GM18519 (cell line): ENCODE data around the gene HACD2.
"Not testable (repeated sequence)": the region's sequence is repeated elsewhere in the genome, so short reads cannot be mapped to it uniquely, and the experiment has no call there.

ENCODE experiments used
- ATAC-seq: cut with Tn5 transposase; IDR thresholded peaks from one replicate; pipeline ENCODE4 v1.9.1; 2021; ENCODE audit warnings: mild to moderate bottlenecking, moderate library complexity; ENCODE audit not compliant: unreplicated experiment, low FRiP score

The HACD2 gene

DNA sequence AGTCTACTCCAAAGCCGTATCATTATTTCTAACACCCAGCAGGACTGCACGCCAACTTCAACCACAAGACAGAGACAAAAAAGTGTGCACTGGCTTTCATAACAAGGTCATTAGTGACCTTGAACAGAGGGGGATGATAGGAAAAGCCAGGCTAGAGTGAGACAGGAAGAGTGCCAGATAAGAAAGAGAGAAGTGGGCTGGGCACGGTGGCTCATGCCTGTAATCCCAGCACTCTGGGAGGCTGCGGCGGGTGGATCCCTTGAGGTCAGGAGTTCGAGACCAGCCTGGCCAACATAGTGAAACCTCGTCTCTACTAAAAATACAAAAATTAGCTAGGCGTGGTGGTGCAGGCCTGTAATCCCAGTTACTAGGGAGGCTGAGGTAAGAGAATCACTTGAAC lies 97.8 kb downstream of the HACD2 start:
- not testable (repeated sequence) for ATAC-seq

DNA sequence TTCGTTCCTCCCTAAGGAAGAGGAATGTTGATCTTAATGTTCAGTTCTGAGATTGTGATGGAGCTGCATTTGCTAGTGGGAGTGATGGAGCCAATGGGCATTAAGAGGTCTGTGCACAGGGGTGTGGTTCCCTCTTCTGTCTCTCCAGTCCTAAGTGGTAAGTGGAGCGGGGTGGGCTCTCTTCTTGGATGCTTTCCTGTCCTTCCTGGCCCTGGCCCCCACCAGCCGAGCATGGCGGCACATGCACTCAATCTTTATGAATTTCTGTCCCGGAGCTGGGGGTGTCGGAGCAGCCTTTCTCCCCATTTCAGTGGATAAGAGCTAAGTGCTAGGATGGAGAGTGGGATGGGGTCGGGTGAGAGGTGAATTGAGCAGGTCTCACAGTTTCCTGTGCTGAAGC lies 98.4 kb downstream of the HACD2 start:
- ATAC-seq = no peak

DNA sequence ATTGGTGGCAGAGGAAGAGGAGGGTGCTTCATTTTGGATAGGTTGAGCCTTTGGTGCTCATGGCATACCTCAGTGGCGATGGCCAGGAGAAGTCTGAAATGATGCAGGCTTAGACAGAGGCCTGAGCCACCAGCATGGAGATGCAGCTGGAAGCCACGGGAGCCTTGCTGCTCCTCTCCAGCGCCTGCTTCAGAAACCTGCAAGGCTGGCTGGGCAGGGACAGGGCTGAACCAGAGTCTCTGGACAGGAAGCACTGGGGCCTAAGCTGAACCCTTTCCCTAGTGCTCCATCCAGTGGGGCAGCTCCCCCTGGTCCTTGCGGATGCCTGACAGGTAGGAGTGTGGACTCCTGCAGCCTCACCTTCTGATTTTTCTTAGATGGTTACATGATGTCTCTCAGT lies 99.3 kb downstream of the HACD2 start:
- no peak for ATAC-seq

DNA sequence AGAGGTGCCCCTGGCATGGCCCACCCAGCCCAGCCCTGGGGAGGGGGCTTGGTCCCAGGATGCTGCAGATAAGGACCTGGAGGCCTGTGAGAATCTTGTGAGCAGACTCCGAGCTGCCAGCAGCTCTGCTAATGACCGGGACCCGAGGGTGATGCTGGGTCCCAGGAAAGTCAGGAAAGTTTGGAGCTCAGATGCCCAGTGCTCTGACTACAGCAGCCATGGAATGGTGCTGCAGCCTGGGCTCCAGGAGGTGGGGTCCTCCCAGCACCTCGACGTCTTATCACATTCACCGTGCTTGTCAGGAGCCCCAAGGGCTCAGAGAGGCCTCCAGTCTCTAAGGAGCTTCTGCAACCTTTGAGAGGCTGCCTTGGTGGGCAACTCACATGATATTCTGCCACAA lies 101.7 kb downstream of the HACD2 start:
- ATAC-seq = no peak

DNA sequence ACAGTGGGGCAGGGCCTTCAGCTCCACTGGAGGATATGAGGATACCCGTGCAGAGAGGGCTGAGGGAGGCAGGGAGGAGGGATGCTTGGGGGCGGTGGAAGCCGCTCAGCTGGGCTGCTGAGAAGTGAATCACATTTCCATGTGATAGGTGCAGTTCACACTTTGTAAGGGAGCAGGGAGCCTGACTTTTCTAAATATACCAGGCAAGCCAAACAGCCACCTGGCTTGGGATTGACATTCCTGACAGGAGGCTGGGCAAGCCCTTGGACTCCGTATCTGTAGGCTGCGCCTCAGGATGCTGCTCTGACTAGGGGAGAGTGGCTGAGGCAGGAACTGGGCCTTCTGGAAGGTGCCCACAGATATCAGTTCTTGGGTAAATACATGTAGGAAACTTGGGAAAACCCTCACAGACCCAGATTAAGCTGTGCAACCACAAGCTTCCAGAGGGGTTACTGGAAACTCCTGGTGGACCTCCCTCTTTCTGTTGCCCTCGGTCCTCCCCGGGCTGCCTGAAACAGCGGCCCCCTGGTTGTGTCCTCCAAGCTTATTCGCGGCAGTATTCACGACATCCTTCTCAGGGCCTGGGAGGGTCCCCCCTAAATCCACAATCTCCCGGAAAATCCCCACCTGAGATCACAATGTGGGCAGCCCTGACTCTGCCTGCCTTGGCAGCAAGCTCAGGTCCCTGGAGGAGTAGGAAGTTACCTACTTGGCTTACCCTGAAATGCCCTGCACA lies 103.0 kb downstream of the HACD2 start:
- no peak for ATAC-seq

DNA sequence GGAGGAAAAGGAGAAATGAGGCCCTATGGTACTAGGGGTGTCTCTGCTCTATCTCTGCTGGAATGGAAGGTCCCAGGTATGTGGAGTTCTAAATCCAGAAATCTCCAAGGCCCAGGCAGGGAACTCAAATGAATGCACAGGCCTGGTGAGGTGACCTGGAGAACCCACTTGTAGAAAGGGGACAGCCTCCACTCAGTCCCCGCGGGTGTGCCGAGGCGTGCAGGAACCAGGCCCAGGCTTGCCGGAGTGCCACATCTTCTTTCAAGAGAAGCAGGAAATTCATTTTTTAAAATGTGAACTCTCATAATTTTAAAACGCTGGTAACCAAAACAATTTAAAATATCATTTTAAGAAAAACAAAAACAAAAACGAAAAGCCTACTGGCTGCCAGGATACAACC lies 103.8 kb downstream of the HACD2 start:
- ATAC-seq = no peak

DNA sequence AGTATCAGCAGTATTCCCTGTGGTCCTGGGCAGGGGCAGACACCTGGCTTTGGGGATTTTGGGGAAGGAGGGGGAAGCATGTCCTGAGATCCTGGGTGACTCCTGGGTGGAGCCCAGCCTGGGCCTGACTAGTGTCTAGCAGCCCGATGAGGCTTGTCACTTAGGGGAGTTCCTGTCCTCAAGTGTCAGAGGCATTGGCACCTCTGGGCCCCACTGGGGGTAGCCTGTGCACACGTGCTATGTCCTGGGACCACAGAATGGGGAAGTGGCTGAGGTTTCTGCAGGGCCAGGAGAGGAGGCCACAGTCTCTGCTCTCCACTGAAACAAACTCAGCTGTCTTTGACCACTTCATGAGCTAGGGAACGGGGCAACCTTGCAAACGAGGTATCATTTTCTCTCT lies 104.4 kb downstream of the HACD2 start:
- no peak for ATAC-seq

DNA sequence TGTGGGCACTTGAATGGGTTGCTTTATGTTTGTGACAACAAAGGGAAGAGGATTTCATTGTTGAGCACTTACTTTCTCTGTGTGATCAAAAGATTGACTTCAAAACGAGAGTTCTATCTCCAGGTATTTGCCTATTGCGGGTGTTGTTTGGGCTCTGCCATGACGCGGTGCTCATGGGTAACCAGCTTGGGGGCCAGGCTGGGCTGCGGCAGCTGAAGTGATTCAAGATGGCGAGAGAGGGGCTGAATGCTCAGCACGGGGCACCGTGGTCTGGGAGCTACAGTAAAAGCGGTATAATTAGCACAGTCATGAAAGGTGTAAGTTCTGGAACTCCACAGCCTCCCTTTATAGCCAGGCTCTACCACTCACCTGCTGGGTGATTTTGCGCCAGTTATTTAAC lies 105.0 kb downstream of the HACD2 start:
- no peak for ATAC-seq

DNA sequence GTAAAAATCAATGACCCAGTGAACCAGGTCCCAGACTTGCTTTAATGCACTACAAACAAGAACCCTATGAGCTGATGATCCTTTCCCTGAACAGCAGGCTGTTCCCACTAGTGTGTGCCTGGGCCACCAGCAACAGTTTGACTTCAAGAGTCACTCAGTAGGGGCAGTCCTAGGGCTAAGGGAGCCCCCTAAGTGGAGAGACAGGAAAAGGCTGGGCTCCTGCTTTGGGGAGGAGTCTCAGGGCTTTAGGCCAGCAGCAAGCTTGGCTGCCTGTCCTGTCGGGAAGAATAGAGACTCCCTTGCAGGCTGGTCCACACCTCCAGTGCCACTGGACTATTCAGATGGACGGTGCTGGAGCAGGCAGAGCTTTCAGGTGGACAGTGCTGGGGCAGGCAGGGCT lies 106.5 kb downstream of the HACD2 start:
- ATAC-seq = no peak

DNA sequence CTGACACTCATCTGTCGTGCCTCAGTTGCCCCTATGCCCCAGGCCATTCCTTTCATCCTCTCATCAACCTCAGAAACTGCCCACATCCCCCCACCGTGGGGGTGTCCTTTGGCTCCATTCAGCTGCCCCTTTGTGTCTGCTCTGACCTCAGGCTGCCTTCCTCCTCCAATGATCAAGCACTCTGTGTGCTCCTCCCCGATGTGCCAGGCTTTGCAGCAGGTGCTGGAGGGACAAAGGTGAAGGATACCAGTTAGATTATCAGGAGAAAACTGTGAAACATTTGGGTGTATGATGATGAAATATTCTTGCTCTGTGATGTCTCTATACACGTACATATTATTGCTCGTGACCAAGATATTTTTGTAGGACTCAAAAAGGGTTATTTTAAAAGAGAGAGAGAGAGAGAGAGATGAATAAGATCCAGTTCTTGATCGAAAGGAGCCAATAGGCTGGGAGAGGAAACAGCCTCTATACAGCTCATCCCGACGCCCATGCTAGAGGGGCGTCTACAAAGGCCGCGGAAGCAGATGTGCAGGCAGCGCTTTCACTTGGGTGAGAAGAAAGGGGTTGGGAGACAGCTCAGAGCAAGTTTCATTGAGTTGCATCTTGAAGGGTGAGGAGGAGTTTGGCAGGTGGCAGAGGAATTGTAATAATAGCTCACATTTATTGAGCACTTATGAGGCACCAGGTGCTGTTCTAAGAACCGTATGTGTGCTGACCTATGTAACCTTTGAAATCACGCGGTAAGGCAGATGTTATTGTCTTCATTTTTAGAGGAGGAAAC lies 107.7 kb downstream of the HACD2 start:
- ATAC-seq = no peak

DNA sequence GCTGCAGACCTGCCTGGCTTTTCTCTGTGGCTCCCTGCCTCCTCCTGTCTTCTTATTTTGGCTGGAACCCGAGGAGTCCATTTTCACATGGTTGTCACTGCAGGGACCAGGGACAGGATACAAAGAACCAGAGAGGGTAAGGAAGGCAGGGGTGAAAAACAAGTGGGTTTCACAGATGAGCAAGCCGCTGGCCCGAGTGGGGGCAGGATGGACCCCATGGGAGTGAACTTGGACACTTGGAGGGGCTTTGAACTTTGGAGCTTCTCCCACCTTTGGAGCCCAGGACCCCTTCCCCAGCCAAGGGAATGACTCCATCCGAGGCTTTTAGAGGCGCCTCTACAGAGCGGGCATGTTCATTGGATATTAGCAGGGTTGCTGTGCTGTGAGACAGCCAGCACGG lies 109.1 kb downstream of the HACD2 start:
- no peak for ATAC-seq

DNA sequence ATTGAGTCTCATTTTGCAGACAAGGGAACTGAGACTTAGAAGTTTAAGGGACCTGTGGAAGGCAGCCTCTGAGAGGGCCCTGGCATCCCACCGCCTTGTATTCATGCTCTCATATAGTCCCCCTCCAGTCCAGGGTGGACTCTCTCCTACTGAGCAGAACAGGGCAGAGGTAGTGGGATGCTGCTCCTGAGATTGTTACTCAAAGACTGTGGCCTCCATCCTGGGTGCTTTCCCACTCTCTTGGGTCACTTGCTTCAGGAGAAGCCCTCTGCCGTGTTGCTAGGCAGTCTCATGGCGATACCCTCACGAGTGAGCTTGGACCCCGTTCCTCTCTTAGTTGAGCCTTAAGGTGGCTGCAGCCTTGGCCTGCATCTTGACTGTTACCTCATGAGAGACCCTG lies 113.7 kb downstream of the HACD2 start:
- no peak for ATAC-seq

DNA sequence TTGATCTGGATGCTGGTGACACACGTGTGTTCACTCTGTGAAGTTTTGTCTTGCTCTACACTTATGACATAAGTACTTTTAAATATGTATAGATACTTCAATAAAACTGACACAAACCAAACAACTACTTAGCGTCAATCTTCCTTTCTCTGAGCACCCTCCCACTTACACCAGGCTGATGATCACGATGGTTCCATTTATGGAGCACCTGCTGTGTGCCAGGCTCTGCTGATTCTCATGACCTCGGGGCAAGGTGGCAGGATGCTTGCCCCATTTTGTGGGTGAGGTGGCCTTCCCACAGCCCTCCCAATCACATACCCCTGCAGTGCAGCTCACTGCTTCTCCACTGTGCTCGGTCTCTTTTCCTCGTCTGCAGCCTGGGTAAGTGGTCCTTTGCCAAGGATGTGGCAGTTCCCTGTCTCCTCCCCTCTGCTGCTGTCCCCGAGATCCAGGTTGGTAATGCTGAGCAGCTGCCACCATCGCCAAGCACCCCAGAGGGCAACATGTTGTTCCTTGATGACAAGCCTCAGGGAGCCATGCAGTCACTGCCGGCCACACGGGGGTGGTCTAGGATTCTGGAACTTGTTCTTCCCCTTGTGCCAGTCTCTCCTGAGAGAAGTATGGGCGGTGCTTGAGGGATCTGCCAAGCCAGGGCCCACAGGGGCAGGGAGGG lies 115.4 kb downstream of the HACD2 start:
- ATAC-seq = no peak

DNA sequence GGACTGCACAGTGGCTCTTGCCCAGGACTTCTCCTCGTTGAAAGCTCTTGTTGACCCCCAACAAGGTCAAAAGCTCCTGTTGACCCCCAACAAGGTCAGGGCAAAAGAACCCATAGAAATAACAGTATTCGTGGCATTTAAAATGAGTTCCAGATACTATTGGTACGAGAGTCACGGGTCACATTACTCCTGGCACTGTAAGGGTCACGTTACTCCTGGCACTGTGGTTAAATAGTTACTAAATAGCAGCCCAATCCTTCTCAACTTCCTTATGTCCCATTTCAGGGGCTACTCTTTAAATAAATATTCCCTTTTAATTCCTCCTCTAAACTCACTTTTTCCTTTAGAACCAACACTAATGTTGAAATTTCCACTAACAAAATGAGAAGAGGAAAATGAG lies 117.8 kb downstream of the HACD2 start:
- no peak for ATAC-seq

DNA sequence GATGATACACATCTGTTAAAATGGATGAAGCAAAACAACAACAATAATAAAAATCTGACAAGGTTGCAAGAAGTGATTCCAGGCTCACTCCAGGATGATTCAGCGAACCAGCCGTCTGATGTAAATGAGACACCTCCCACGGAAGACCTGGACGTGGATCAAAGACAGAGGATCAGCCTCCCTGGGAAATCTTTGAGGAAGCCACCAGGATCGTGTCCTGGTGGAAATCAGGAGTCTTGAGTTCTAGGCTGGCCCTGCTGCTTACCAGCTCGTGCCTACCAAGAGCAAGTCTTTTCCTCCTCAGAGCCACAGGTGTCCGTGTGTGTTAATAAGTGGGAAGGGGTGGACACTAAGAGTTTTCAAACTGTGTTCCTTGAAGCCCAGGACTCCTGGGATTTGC lies 120.6 kb downstream of the HACD2 start:
- no peak for ATAC-seq

DNA sequence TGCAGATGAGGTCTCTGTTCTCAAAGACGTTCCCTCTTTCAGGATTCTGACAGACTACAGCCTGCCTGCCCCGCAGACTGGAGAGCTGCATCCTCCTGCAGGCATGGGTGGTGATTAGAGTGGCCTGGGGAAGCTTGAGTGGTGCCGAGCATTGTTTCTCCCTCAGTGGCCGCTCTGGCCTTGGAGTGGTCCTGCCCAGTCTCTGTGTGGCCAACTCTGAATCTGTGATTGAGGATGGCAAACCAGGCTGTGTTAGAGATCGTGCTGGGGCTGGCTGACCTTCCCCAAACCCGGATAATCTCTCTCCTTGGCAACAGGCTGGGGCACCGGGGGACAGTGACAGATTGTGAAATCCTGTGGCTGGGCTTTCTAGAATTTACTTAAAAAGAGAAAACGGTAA lies 125.0 kb downstream of the HACD2 start:
- no peak for ATAC-seq

DNA sequence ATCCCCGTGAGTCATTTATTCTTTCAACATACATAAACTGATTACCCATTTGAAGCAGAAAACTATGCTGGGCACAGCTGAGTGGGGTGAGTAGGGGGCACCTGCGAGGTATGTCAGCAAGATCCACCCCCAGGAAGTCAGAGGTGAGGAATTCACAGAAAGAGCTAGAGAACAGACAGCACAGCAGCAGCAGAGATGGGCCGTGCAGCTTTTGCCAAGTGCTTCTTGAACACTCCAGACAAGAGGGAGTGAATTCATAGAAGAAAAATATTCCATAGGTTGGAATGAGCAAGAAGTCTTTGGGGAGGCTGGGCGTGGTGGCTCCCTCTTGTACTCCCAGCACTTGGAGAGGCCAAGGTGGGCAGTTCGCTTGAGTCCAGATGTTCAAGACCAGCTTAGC lies 126.6 kb downstream of the HACD2 start:
- ATAC-seq = no peak

DNA sequence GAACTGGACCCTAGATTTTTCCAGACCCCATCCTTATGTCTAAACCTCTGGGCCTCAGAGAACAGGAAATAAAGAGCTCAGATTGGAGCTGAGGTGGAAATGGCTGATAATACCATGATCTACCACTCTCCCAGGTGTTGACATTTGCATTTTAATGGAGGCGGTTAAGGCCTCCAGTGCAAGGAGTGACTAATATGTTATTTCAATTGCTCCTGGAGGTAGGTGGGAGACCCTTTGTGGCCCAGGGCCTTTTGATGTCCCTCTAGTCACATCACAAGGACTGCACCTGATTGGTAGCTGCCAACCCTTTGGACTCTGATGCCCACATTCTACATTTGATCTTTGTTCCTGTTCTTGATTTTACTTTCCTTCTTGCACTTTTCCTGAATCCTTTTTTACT lies 127.0 kb downstream of the HACD2 start:
- ATAC-seq = no peak

DNA sequence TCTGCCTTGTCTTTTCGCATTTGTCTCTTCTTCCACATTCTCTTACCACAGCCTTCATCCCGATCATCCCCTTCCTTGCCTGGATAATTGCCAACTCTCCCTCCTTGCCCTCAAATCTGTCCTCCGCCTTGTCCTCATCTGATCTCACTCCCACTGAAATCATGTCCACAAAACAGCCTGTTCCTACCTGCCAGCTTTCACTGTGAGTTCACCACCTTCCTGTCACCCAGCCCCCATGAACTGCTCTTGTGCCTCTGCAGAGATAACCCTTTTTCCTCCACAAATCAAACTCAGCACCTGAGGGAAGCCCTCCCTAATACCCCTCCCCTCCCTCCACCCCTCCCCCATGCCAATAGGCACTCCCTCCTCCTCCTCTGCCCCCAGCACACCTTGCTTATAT lies 131.2 kb downstream of the HACD2 start:
- ATAC-seq = no peak

DNA sequence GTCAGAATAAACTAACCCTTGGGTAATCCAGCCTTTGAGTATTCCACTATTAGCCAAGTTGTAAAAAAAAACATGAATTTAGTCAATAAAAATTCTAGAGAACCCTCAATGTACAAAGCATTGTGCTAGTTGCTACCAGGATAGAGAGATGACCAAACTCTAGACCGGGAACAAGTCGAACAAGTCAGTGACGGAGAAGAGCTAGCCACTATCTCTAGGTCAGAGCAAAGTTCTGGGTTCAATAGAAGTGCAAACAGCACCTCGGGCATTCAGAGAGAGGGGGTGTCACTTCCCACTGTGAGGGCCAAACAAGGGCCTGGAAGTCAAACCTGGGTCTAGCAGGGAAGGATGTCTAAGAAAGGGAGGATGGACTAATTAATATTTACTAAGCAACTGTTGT lies 133.7 kb downstream of the HACD2 start:
- ATAC-seq = no peak

DNA sequence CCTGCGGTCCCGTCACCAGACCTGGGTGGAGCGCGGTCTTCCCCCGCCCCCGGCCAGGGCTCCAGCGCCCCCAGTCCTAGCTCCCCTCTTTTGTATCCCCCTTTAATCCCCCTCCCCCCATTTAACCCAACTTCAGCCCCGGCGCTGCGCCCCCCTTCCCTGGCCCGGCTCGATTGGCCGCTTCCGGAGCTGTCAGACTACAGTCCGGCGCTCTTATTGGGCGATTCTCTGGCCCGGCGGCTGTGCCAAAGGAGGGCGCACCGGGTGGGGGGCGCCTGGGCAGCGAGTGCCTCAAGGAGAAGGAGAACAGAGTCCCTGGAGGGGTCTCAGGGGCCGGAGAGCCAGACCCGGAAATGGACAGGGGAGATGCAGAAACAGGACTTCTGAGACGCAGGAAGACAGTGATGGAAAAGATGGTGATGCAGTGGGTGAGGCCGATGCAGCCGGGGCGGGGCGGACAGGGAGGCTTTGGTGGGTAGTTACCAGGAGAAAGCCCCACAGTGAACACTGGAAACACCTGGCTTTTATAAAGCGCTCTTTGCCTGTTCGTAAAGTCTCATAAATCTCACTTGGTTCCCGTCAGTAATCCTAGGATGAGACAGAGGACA lies 134.8 kb downstream of the HACD2 start:
- ATAC-seq = no peak
